CD4-positive, alpha-beta T cell treated with Interferon gamma for 1 hour (primary cell): ENCODE data around the gene RIN2.
"Not testable (repeated sequence)": the region's sequence is repeated elsewhere in the genome, so short reads cannot be mapped to it uniquely, and the experiment has no call there.

Experiments
- DNase-seq: peaks from one replicate; pipeline ENCODE4 v3.0.0-alpha.2; 2020

The RIN2 gene

DNA sequence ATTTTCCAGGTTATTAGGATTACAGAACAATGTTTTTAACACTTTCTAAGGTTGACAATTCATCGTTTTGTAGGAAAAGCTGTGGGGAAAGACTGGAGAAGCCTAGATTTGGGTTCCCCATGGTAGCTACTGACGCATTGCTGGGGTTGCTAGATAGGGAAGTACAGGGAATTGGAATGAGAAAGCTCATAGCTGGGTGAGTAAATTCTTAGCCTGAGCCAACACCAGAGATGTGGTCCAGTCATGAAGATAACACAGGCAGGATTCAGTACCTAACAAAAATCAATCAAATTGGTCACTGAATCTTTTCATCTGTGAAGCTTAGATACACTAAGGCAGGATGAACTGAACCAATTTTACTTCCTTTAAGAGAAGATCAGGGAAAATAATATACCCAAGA, 35.7 kb downstream of the RIN2 start:
- no peak for DNase-seq

DNA sequence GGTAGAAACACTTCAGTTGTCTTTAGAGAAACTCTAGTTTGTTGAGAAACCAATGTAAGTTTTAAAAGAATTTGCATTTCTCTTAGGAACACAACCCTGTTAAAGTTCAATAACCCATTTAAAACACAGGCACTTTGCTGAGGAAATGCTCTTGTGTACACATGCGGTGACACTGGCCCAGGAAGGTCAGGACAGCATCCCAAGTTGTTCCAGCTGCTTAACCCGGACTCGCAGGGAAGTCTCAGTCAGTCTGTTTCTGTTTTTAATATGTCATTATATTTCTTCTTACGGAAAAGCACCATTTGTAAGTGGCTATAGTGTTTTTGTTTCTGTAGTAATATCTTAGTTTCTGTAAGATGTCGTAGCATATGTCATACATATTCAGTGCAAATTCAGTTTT, 36.9 kb downstream of the RIN2 start:
- DNase-seq = no peak

DNA sequence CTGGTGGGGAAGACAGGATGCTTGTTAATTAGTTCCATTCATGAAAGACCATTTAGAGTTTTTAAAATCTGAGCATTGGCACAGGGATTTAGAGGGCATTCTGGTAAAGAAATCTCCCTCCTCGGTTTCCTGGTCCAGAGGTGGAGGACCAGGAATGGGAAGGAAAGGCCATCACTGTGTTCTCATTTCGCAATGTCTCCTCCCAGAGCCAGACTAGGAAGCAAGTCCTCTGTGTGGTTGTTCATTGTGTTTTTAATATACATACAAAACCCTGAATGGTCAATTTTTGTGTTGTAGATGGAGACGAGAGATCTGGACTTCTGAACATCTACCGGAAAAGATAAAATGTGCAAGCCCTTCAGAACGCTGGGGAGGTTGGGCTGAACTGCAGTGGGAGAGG, 41.3 kb downstream of the RIN2 start:
- no peak for DNase-seq

DNA sequence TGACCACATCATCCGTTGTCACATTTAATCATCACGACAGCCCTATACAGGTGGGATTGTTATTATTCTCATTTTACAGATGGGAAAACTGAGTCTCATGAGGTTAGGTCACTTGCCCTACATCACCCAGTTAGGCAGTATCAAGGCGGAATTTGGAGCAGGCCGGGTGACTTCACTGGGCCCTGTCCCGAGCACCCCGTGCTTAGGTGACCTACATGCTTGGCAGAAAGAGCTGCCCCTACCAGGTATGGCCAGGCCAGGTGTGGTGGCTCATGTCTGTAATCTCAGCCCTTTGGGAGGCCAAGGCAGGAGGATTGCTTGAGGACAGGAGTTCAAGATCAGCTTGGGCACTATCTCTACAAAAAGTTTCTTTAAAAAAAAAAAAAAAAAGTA, 44.0 kb downstream of the RIN2 start:
- DNase-seq = no peak

DNA sequence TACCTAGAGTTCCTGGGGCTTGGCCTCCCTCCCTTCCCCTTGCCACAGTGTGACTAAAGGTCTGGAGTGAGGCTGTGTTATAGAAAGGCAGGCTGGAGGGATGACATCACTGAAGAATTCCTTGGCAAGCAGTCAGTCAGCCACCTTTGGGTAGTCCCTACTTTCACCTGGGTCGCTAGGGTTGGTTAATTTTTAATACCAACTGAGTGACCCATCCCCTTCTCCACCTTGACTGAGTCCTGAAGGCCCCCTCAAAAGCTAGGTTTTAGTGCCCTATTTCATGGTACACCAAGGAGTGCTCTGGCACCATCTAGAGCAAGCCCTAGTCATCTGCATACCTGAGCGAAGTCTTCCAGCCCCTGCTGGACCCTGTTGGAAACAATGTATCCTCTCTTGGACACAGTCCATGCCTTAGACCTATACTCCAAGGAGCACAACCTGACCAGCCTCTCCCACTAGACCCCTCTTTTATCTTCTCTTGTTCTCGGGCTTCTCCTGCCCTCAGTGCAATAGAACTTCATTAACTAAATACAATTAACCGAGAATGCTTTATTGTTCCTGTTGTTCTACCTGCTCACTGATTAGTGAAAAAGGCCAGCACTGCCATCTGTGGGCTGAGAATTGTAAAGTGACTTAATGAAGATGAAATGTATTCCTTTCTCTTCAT, 44.6 kb downstream of the RIN2 start:
- DNase-seq = no peak

DNA sequence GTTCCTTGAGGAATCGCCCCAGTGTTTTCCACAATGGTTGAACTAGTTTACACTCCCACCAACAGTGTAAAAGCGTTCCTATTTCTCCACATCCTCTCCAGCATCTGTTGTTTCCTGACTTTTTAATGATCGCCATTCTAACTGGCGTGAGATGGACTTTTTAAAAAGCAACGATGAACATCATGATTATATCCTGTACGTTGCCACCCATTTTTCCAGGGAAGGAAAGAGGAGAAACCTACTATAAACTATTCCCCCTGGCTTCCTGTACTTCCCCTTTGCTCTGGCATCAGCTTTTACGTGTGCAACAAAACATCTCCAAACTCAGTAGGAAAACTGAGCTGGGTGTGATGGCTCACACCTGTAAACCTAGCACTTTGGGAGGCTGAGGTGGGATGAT, 48.2 kb downstream of the RIN2 start:
- DNase-seq = not testable (repeated sequence)

DNA sequence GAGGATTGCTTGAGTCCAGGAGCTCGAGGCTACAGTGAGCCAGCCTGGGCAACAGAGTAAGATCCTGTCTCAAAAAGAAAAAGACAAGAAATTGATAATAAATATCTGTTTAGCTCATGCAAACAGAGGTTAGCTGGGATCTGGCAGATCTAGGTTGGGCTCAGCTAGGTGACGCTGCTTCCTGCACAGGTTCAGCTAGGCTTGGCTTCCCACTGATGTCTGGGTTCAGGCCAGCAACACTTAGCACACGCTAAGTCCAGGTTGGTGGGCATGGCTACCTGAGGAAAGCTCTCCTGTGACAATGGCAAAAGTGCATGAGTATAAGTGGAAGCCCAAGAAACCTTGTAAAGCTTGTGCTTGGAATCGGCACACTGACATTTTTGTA, 48.7 kb downstream of the RIN2 start:
- DNase-seq = no peak

DNA sequence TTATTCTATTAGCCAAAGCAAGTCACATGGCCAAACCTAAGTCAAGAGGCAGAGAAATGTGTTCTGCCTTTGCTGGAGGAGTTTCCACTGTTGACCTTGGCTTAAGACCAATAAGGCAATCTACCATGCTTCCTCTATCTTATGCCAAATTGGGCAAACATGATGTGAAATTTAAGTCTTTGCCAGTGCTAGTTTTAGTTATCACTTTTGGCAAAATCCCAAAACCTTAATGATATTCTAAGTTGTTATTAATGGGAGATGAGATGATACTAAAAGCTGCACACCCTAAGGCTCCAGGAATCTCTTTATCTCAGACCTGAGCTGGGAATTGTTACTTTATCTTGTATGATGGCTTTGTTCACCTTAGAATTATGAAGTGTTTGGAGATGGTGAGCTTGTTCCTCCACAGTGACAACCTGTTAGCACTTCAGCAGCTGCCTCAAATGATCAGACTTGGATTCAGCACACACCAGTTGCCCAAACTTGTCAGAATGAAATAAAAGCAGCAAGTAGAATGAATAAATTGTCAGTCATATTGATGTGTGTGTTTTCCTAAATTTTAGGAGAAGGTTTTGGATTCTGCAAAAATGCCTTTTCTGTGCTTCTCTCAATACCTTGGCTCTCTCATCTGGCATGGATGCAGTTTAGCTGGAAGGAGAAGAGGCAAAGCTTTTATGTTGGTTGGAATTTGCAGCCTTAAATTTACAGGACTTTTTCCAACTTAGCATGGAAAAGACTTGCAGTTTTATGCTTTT, 49.3 kb downstream of the RIN2 start:
- no peak for DNase-seq
